Activated naive CD8-positive, alpha-beta T cell treated with anti-CD3 and anti-CD28 coated beads for 36 hours (primary cell): ENCODE data around the gene KCNV2. TPM values are rescaled to one million over a fixed set of nuclear protein-coding genes. Genes with fewer than 3 reads are reported as not detected.

ENCODE experiments used
- DNase-seq: peaks from one replicate; pipeline ENCODE4 v3.0.0; 2021
- H3K27ac Mint-ChIP-seq: one replicate; pipeline ENCODE4 v1.8.0; 2022; ENCODE audit warnings: mild to moderate bottlenecking, moderate library complexity, mixed read lengths
- H3K27me3 Mint-ChIP-seq: one replicate; pipeline ENCODE4 v1.8.0; 2022; ENCODE audit warnings: mild to moderate bottlenecking, mixed read lengths
- H3K36me3 Mint-ChIP-seq: one replicate; pipeline ENCODE4 v1.8.0; 2021; ENCODE audit warnings: mild to moderate bottlenecking, mixed read lengths
- H3K4me1 Mint-ChIP-seq: one replicate; pipeline ENCODE4 v1.8.0; 2021; ENCODE audit warnings: mixed read lengths
- H3K4me3 Mint-ChIP-seq: one replicate; pipeline ENCODE4 v1.8.0; 2022; ENCODE audit warnings: mild to moderate bottlenecking, moderate library complexity, mixed read lengths
- H3K9me3 Mint-ChIP-seq: one replicate; pipeline ENCODE4 v1.8.0; 2022; ENCODE audit warnings: mixed read lengths
- total RNA-seq, 2 experiments: library from RNA; stranded (reverse); gene quantifications; one replicate each; pipeline ENCODE4 v1.2.3, GENCODE V29; 2021

The KCNV2 gene
- total RNA-seq, 2 experiments from 2014 or later: not detected

DNA sequence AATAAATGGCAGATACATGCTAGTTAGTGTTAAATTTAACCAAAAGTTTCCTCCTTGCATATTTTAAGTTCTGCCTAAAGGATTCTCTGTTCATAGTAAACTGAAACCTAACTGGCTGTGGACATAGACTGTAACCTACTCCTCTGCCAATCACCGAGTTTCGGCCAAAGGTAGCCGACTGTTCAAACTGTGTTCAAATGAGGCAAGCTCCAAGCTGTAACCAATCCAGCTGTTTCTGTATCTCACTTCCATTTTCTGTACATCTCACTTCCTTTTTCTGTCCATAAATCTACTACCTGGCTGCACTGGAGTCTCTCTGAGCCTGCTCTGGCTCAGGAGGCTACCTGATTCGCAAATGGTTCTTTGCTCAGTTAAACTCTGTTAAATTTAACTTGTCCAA lies 44.1 kb downstream of the KCNV2 start:
- Mint-ChIP-seq H3K4me1 (peaks cover 28% of the 10 kb centered on the region), H3K36me3 (peaks cover 83% of the 10 kb centered on the region), H3K27ac (no peak overlapping the region), H3K9me3 (no peaks in the 10 kb centered on the region), H3K4me3 (no peak overlapping the region), H3K27me3 (no peaks in the 10 kb centered on the region)
- no peak for DNase-seq

DNA sequence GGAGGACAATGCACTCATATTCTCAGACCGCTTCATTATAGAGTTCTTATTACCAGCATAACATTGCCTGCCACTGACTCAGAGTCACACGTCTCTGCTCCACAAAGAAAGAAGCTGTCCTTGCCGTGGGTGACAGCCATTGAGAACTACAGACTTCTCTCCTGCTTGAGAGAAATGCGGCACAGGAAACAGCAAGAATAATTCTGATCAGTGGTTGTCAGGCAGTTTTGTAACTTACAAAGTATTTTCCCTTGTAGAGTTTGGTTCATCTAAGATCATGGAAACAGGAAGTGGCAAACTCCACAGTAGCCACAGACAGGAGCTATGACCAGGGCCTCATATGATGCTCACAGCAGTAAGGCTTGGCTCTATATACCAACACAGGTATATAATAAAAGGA lies 47.0 kb downstream of the KCNV2 start:
- no peak overlapping the region for H3K4me3 Mint-ChIP-seq
- peak overlapping the region; percentile 92 for H3K27ac Mint-ChIP-seq
- DNase-seq: peak; percentile 34
- H3K36me3 Mint-ChIP-seq: peaks cover 71% of the 10 kb centered on the region
- H3K4me1 Mint-ChIP-seq: peaks cover 29% of the 10 kb centered on the region
- H3K27me3 Mint-ChIP-seq: no peaks in the 10 kb centered on the region
- H3K9me3 Mint-ChIP-seq: no peaks in the 10 kb centered on the region

- H3K27ac Mint-ChIP-seq: peak overlapping the region; percentile 87
- H3K27me3 Mint-ChIP-seq: no peaks in the 10 kb centered on the region
- H3K9me3 Mint-ChIP-seq: no peaks in the 10 kb centered on the region
- H3K36me3 Mint-ChIP-seq: peaks cover 69% of the 10 kb centered on the region
- no peak overlapping the region for H3K4me3 Mint-ChIP-seq
- no peak for DNase-seq
- H3K4me1 Mint-ChIP-seq: peaks cover 27% of the 10 kb centered on the region
These were observed 48.1 kb downstream of the KCNV2 start for GRCh38 chr9:2765250-2765880.

DNA sequence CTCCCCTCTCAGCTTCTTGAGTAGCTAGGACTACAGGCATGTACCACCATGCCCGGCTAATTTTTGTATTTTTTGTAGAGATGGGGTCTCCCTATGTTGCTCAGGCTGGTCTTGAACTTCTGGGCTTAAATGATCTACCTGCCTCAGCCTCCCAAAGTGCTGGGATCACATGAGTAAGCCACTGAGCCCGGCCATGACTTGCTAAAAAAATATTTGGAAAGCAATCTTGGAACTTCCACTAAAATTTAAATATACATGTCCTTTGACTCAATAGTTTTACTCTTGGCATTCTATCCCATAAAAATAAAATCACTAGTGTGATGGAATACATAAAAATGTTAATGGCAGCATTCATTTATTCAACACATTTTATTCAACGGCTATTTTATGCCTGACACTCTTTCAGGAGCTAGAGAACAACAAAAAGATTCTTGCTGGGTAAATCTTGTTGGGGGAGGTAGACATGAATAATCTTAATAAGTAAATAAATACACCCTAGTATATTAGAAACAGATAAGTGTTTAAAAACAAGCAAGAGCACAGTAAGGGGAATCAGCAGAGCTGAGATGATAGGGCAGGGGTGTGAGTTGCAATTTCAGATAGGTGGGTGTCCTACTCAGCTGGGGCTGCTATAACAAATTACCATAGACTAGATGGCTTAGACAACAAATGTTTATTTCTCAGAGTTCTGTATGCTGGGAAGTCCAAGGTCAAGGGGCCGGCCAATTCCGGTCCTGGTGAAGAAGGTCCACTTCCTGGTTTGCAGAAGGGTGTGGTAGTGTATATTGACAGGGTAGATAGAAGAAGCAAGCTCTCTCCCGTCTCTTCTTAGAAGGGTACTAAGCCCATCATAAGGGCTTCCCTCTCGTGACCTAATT lies 50.7 kb downstream of the KCNV2 start:
- H3K4me1 Mint-ChIP-seq: peaks cover 25% of the 10 kb centered on the region
- H3K36me3 Mint-ChIP-seq: peaks cover 74% of the 10 kb centered on the region
- peaks cover 5% of the 10 kb centered on the region for H3K9me3 Mint-ChIP-seq
- no peak overlapping the region for H3K27ac Mint-ChIP-seq
- no peak overlapping the region for H3K4me3 Mint-ChIP-seq
- DNase-seq: no peak
- no peaks in the 10 kb centered on the region for H3K27me3 Mint-ChIP-seq

GRCh38 chr9:2771087-2771486 lies 53.8 kb downstream of the KCNV2 start:
- peaks cover 3% of the 10 kb centered on the region for H3K4me1 Mint-ChIP-seq
- H3K36me3 Mint-ChIP-seq: peaks cover 81% of the 10 kb centered on the region
- no peak overlapping the region for H3K27ac Mint-ChIP-seq
- DNase-seq: no peak
- H3K27me3 Mint-ChIP-seq: no peaks in the 10 kb centered on the region
- H3K4me3 Mint-ChIP-seq: no peak overlapping the region
- H3K9me3 Mint-ChIP-seq: peaks cover 24% of the 10 kb centered on the region

DNA sequence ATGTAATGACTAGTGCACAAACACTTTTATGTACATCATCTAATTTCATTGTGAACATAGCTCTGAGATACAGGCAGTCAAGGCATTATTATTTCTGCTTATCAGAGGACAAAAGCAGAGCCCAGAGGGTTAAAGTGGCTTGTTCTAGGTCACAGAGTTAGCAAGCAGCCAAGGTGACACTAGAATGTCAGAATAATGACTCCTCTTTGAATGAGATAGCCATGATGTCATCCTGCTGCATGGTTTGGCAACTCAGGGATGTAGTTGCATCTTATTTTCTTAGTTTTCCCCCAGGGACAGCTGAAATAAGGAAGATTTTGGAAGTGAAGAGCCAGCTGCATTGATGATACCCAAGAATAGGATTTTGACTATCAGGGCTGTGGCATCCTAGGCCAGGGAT lies 54.4 kb downstream of the KCNV2 start:
- no peak overlapping the region for H3K4me3 Mint-ChIP-seq
- H3K9me3 Mint-ChIP-seq: peaks cover 29% of the 10 kb centered on the region
- H3K27ac Mint-ChIP-seq: no peak overlapping the region
- DNase-seq: no peak
- peaks cover 83% of the 10 kb centered on the region for H3K36me3 Mint-ChIP-seq
- H3K27me3 Mint-ChIP-seq: no peaks in the 10 kb centered on the region
- H3K4me1 Mint-ChIP-seq: no peaks in the 10 kb centered on the region

- H3K4me1 Mint-ChIP-seq: no peaks in the 10 kb centered on the region
These were observed 60.1 kb downstream of the KCNV2 start for GRCh38 chr9:2777454-2777853.

DNA sequence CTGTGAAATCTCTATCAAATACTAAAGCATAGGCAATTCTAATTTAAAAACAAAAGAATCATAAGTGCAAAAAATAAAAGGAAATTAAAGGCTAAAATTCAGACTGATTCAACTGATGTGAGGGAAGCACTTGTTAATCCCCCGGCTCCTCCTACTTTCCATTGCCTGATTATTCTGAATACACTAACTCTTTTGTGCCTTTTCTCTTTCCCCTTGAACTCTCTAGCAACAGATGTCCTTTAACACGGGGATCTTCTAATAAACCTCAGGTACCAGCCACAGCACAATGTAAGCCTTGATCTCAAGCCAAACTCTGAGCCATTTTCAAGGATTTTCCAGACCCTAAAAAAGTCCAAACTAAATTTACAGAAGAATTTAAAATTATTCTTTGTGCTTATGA lies 61.5 kb downstream of the KCNV2 start:
- Mint-ChIP-seq H3K9me3 (peaks cover 36% of the 10 kb centered on the region), H3K36me3 (peaks cover 98% of the 10 kb centered on the region), H3K27ac (no peak overlapping the region), H3K27me3 (no peaks in the 10 kb centered on the region), H3K4me3 (no peak overlapping the region), H3K4me1 (no peaks in the 10 kb centered on the region)
- no peak for DNase-seq

More at GRCh38 chr9:2777454-2777853, 60.1 kb downstream of the KCNV2 start:
- H3K9me3 Mint-ChIP-seq: peaks cover 42% of the 10 kb centered on the region
- H3K27ac Mint-ChIP-seq: no peak overlapping the region
- no peak for DNase-seq
- H3K4me3 Mint-ChIP-seq: no peak overlapping the region
- H3K36me3 Mint-ChIP-seq: peaks cover 98% of the 10 kb centered on the region
- H3K27me3 Mint-ChIP-seq: no peaks in the 10 kb centered on the region

Other genes starting within 250 kb of the KCNV2 start
- 1 to 10 TPM; 8.7 to 9.3 TPM for gene VLDLR, start 95.7 kb upstream of the KCNV2 start, total RNA-seq
- 100 to 1,000 TPM; 142 to 144 TPM for gene PUM3, start 126.6 kb downstream of the KCNV2 start, total RNA-seq